Immature natural killer cell (primary cell): ENCODE data around the gene IFIT3. TPM values are rescaled to one million over a fixed set of nuclear protein-coding genes. Genes with fewer than 3 reads are reported as not detected.

Experiments used
- DNase-seq, 3 donors: peaks; one replicate each; pipeline ENCODE4 v3.0.0; 2022; ENCODE audit warnings: mixed read lengths in 1 of 3
- H3K27ac Mint-ChIP-seq, 6 donors: one replicate each; pipeline ENCODE4 v1.8.0; 2020; ENCODE audit warnings: mixed read lengths in 6 of 6, mild to moderate bottlenecking in 5 of 6, inconsistent platforms in 4 of 6, moderate library complexity in 3 of 6
- H3K27me3 Mint-ChIP-seq, 3 donors: one replicate each; pipeline ENCODE4 v1.8.0; 2020 to 2021; ENCODE audit warnings: low read depth in 3 of 3, mild to moderate bottlenecking in 3 of 3, mixed read lengths in 3 of 3, moderate library complexity in 3 of 3, inconsistent platforms in 1 of 3
- H3K36me3 Mint-ChIP-seq, 3 donors: one replicate each; pipeline ENCODE4 v1.8.0; 2020; ENCODE audit warnings: mixed read lengths in 3 of 3, inconsistent platforms in 2 of 3, mild to moderate bottlenecking in 2 of 3
- H3K4me1 Mint-ChIP-seq, 2 donors: one replicate each; pipeline ENCODE4 v1.8.0; 2020; ENCODE audit warnings: inconsistent platforms in 2 of 2, mild to moderate bottlenecking in 2 of 2, mixed read lengths in 2 of 2, moderate library complexity in 1 of 2
- H3K4me3 Mint-ChIP-seq, 5 donors: one replicate each; pipeline ENCODE4 v1.8.0; 2020; ENCODE audit warnings: mild to moderate bottlenecking in 5 of 5, mixed read lengths in 5 of 5, inconsistent platforms in 3 of 5, moderate library complexity in 3 of 5
- H3K9me3 Mint-ChIP-seq, 6 donors: one replicate each; pipeline ENCODE4 v1.8.0; 2020; ENCODE audit warnings: mild to moderate bottlenecking in 6 of 6, mixed read lengths in 6 of 6, inconsistent platforms in 4 of 6, moderate library complexity in 3 of 6
- polyA plus RNA-seq, 3 donors: library from polyadenylated mRNA; unstranded; fragments of 300-500 nt; fragmentation: Illumina TruSeq; gene quantifications; one replicate each; pipeline ENCODE4 v1.2.3, GENCODE V29; 2021

IFIT3 gene
- polyA plus RNA-seq, 3 donors from 2014 or later: 8.2 to 23.8 (median 12.5) TPM

DNA sequence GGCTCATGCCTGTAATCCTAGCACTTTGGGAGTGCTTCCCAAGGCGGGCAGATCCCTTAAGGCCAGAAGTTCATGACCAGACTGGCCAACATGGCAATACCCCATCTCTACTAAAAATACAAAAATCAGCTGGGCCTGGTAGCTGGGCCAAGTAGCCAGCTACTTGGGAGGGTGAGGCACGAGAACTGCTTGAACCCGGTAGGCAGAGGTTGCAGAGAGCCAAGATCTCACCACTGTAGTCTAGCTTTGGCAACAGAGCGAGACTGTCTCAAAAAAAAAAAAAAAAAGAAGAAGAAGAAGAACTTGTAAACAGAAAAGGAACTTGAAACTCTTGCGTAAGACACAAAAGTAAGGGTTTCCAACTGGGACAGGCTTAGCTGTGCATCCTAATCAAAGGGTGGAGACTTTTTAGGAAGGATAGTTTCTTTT lies 31.6 kb upstream of the IFIT3 start:
- Mint-ChIP-seq H3K4me3 (no peak overlapping the region), H3K27me3 (peaks cover 4 to 10% (median 5%) of the 10 kb centered on the region in 3 donors), H3K27ac (no peak overlapping the region), H3K36me3 (peaks cover 0 to 3% (median 0%) of the 10 kb centered on the region in 3 donors), H3K4me1 (peaks cover 25 to 34% of the 10 kb centered on the region in 2 donors), H3K9me3 (peaks cover 0 to 6% (median 0%) of the 10 kb centered on the region in 6 donors)
- no peak for DNase-seq

GRCh38 chr10:89297356-89297755 lies 30.4 kb upstream of the IFIT3 start:
- H3K4me3 Mint-ChIP-seq: no peak overlapping the region
- H3K9me3 Mint-ChIP-seq: peaks cover 0 to 6% (median 0%) of the 10 kb centered on the region in 6 donors
- peaks cover 0 to 3% (median 0%) of the 10 kb centered on the region in 3 donors for H3K36me3 Mint-ChIP-seq
- peaks cover 37 to 45% of the 10 kb centered on the region in 2 donors for H3K4me1 Mint-ChIP-seq
- H3K27ac Mint-ChIP-seq: peak overlapping the region in 3 of 6 donors; percentile 5 to 47 (median 42)
- H3K27me3 Mint-ChIP-seq: peaks cover 5 to 13% (median 6%) of the 10 kb centered on the region in 3 donors
- no peak for DNase-seq

DNA sequence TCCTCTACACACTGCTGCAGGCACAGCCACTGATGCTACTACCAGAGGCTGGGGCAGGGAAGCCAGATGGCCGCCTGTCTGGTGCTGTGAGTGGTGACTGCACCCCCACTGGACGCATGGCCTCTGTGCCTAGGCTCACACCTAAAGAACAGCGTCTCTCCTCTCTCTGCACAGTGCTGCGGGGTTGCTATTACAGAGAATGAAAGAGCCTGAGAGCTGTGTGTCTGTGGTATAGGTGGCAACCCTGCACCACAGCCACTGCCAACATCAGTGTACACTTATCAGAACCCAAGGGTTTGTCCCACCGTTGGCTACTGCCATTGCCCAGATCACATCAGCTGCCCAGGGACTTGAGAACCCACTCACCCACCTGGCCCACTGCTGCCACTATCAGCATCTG lies 30.0 kb upstream of the IFIT3 start:
- Mint-ChIP-seq H3K36me3 (peaks cover 0 to 3% (median 0%) of the 10 kb centered on the region in 3 donors), H3K4me1 (peaks cover 41 to 50% of the 10 kb centered on the region in 2 donors), H3K27me3 (peaks cover 5 to 13% (median 6%) of the 10 kb centered on the region in 3 donors), H3K27ac (peak overlapping the region in 3 of 6 donors; percentile 5 to 47 (median 42)), H3K9me3 (peaks cover 0 to 6% (median 0%) of the 10 kb centered on the region in 6 donors), H3K4me3 (no peak overlapping the region)
- DNase-seq: peak in 1 of 3 donors; percentile 24

GRCh38 chr10:89299031-89299430 lies 28.8 kb upstream of the IFIT3 start:
- Mint-ChIP-seq H3K27me3 (peaks cover 0 to 7% (median 6%) of the 10 kb centered on the region in 3 donors), H3K36me3 (peaks cover 0 to 6% (median 6%) of the 10 kb centered on the region in 3 donors), H3K4me1 (peaks cover 51 to 58% of the 10 kb centered on the region in 2 donors), H3K27ac (peak overlapping the region in 1 of 6 donors; percentile 2), H3K4me3 (no peak overlapping the region), H3K9me3 (peaks cover 0 to 6% (median 0%) of the 10 kb centered on the region in 6 donors)
- no peak for DNase-seq

GRCh38 chr10:89301232-89301631 lies 26.6 kb upstream of the IFIT3 start:
- DNase-seq: no peak

GRCh38 chr10:89301721-89302445 lies 25.9 kb upstream of the IFIT3 start, which contains the start of gene IFIT2:
TSS of gene IFIT2 (plus strand) at chr10:89302046. CDS start at chr10:89302124, 78 bp downstream.
- H3K4me1 Mint-ChIP-seq: peaks cover 50 to 64% of the 10 kb centered on the region in 2 donors
- H3K27me3 Mint-ChIP-seq: peaks cover 0 to 6% (median 5%) of the 10 kb centered on the region in 3 donors
- H3K27ac Mint-ChIP-seq: peak within 1 kb of the TSS; percentile 96 to 99 (median 98)

More at GRCh38 chr10:89301232-89301631, 26.6 kb upstream of the IFIT3 start:
- Mint-ChIP-seq H3K27me3 (peaks cover 0 to 6% (median 5%) of the 10 kb centered on the region in 3 donors), H3K27ac (peak overlapping the region; percentile 96 to 99 (median 98)), H3K4me3 (peak overlapping the region; percentile 82 to 97 (median 96)), H3K36me3 (peaks cover 8 to 25% (median 24%) of the 10 kb centered on the region in 3 donors), H3K4me1 (peaks cover 50 to 64% of the 10 kb centered on the region in 2 donors), H3K9me3 (peaks cover 0 to 6% (median 0%) of the 10 kb centered on the region in 6 donors)

GRCh38 chr10:89302625-89303024 lies 25.2 kb upstream of the IFIT3 start:
- peak overlapping the region; percentile 96 to 99 (median 98) for H3K27ac Mint-ChIP-seq
- peaks cover 22 to 39% (median 38%) of the 10 kb centered on the region in 3 donors for H3K36me3 Mint-ChIP-seq
- peak overlapping the region; percentile 82 to 97 (median 96) for H3K4me3 Mint-ChIP-seq
- H3K9me3 Mint-ChIP-seq: peaks cover 0 to 6% (median under 1%) of the 10 kb centered on the region in 6 donors
- H3K27me3 Mint-ChIP-seq: peaks cover 0 to 6% (median 5%) of the 10 kb centered on the region in 3 donors
- peaks cover 47 to 62% of the 10 kb centered on the region in 2 donors for H3K4me1 Mint-ChIP-seq
- DNase-seq: peak in 1 of 3 donors; percentile 3

More at GRCh38 chr10:89301721-89302445, 25.9 kb upstream of the IFIT3 start, which contains the start of gene IFIT2:
- peak; percentile 65 to 71 (median 69) for DNase-seq
- Mint-ChIP-seq H3K4me3 (peak within 1 kb of the TSS; percentile 82 to 97 (median 96)), H3K36me3 (peaks cover 15 to 32% (median 30%) of the 10 kb centered on the region in 3 donors), H3K9me3 (peaks cover 0 to 6% (median under 1%) of the 10 kb centered on the region in 6 donors)

DNA sequence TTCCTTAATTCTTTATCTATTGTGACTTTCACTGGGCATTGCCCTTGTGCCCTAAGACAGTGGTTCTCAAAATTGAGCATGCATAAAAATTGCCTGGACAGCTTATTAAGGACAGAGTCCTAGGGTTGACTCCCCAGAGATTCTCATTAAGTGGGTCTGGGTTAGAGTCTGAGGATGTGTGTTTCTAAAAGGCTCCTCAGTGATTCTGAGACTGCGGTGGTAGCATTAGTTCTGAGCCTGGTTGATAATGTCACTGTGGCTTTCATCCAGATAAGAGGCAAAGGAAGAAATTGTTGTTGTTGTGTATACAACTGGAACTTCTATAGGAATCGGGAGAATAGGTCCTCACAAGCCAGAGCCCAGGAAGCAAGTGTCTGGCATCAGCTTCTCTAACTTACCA lies 24.6 kb upstream of the IFIT3 start:
- Mint-ChIP-seq H3K9me3 (peaks cover 0 to 6% (median 2%) of the 10 kb centered on the region in 6 donors), H3K27ac (peak overlapping the region in 5 of 6 donors; percentile 96 to 99 (median 98)), H3K4me3 (peak overlapping the region; percentile 82 to 97 (median 96)), H3K4me1 (peaks cover 44 to 57% of the 10 kb centered on the region in 2 donors), H3K36me3 (peaks cover 28 to 45% (median 43%) of the 10 kb centered on the region in 3 donors), H3K27me3 (peaks cover 0 to 6% (median 5%) of the 10 kb centered on the region in 3 donors)
- DNase-seq: no peak

DNA sequence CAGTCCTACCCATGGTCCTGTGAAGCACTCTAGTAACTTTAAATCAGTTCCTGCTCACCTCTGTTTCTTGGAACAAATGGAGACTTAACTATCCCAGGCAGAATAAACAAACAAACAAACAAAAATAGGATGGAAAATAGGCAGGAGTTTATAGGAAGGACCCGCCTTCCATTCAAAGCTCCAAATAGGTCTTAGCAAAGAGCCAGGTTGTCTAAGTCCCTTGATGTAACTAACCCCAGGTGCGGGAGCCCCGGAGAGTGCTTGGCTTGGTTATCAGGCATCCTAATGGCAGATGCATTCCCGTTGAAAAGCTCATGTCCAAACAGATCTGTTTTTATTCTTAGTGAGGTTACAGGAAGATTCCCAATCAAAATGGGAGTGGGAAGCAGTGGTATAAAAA lies 23.8 kb upstream of the IFIT3 start:
- Mint-ChIP-seq H3K27ac (peak overlapping the region in 1 of 6 donors; percentile 98), H3K36me3 (peaks cover 32 to 50% (median 48%) of the 10 kb centered on the region in 3 donors), H3K4me1 (peaks cover 41 to 54% of the 10 kb centered on the region in 2 donors), H3K4me3 (peak overlapping the region; percentile 82 to 97 (median 96)), H3K27me3 (peaks cover 0 to 5% (median 5%) of the 10 kb centered on the region in 3 donors), H3K9me3 (peaks cover 0 to 5% (median 2%) of the 10 kb centered on the region in 6 donors)
- no peak for DNase-seq

DNA sequence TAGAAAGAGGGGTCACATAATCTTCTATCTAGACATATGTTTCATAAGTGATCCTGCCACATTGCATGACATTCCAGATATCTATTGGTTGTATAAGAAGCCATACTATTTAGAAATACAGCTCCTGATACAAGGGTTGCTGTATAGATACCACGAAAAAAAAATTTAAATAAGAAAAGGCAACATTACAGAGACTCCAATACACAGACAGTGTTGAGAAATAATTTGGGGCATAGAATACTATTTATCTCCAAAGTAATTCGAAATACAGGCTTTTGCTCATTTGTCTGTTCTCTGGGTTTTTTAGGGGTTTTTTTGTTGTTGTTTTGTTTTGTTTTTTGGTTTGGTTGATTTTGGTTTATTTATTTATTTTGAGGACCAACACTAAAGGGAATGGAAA lies 23.4 kb upstream of the IFIT3 start:
- Mint-ChIP-seq H3K4me1 (peaks cover 41 to 54% of the 10 kb centered on the region in 2 donors), H3K27me3 (peaks cover 0 to 5% (median 5%) of the 10 kb centered on the region in 3 donors), H3K27ac (no peak overlapping the region), H3K4me3 (peak overlapping the region in 3 of 5 donors; percentile 2 to 97 (median 93)), H3K36me3 (peaks cover 36 to 54% (median 49%) of the 10 kb centered on the region in 3 donors), H3K9me3 (peaks cover 0 to 5% (median under 1%) of the 10 kb centered on the region in 6 donors)
- no peak for DNase-seq

GRCh38 chr10:89304925-89305324 lies 22.9 kb upstream of the IFIT3 start:
- DNase-seq: no peak
- Mint-ChIP-seq H3K27me3 (peaks cover 0 to 5% (median 5%) of the 10 kb centered on the region in 3 donors), H3K9me3 (peaks cover 0 to 5% (median under 1%) of the 10 kb centered on the region in 6 donors), H3K36me3 (peaks cover 39 to 59% (median 49%) of the 10 kb centered on the region in 3 donors), H3K27ac (peak overlapping the region in 1 of 6 donors; percentile 25), H3K4me3 (no peak overlapping the region), H3K4me1 (peaks cover 41 to 54% of the 10 kb centered on the region in 2 donors)

DNA sequence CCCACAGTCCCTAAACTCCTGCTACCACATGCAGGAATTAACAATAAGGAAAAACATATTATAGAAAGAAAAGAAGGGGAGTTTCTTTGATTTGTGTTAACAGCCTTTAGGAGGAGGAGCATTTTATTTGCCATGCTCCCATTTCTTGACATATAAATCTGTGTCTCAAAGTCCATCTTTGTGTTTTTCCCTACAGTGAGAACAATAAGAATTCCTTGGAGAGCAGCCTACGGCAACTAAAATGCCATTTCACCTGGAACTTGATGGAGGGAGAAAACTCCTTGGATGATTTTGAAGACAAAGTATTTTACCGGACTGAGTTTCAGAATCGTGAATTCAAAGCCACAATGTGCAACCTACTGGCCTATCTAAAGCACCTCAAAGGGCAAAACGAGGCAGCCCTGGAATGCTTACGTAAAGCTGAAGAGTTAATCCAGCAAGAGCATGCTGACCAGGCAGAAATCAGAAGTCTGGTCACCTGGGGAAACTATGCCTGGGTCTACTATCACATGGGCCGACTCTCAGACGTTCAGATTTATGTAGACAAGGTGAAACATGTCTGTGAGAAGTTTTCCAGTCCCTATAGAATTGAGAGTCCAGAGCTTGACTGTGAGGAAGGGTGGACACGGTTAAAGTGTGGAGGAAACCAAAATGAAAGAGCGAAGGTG lies 21.9 kb upstream of the IFIT3 start:
- Mint-ChIP-seq H3K27ac (no peak overlapping the region), H3K4me3 (no peak overlapping the region), H3K4me1 (peaks cover 37 to 46% of the 10 kb centered on the region in 2 donors), H3K36me3 (peaks cover 39 to 62% (median 49%) of the 10 kb centered on the region in 3 donors), H3K9me3 (peaks cover 0 to 5% (median under 1%) of the 10 kb centered on the region in 6 donors), H3K27me3 (peaks cover 0 to 5% (median 5%) of the 10 kb centered on the region in 3 donors)
- DNase-seq: no peak
